Neuron (in vitro differentiated cells): ENCODE measurements around the gene TMEM256.
"Not testable (repeated sequence)": the region's sequence is repeated elsewhere in the genome, so short reads cannot be mapped to it uniquely, and the experiment has no call there.

Source experiments
- H2AFZ ChIP-seq: one replicate; pipeline ENCODE4 v1.6.1; 2013; ENCODE audit warnings: low read depth, mild to moderate bottlenecking, inconsistent platforms, low read length, moderate library complexity
- H3K27me3 ChIP-seq: one replicate; pipeline ENCODE4 v1.6.1; 2013; ENCODE audit warnings: low read length; ENCODE audit not compliant: insufficient read depth
- H3K36me3 ChIP-seq: one replicate; pipeline ENCODE4 v1.6.1; 2013; ENCODE audit warnings: low read length; ENCODE audit not compliant: insufficient read depth
- H3K4me1 ChIP-seq: one replicate; pipeline ENCODE4 v1.6.1; 2013; ENCODE audit warnings: low read length; ENCODE audit not compliant: insufficient read depth
- H3K4me3 ChIP-seq: 2 replicates; pipeline ENCODE4 v1.5.1; 2013; ENCODE audit warnings: mild to moderate bottlenecking, low read length, moderate library complexity
- H3K9me3 ChIP-seq: one replicate; pipeline ENCODE4 v1.6.1; 2013; ENCODE audit warnings: low read length

Gene TMEM256

GRCh38 chr17:7380855-7381683, 22.8 kb downstream of the TMEM256 start, which contains the start of gene TNK1:
Gene TNK1 (plus strand): TSS chr17:7381089. CDS start chr17:7382927, 1,838 bp downstream.
- H3K9me3 ChIP-seq, result peaks cover 21% of the 10 kb centered on the region
- no peak within 1 kb of the TSS for H3K4me3 ChIP-seq
- no peak within 1 kb of the TSS for H2AFZ ChIP-seq
- no peaks in the 10 kb centered on the region for H3K4me1 ChIP-seq
- H3K36me3 ChIP-seq, result no peaks in the 10 kb centered on the region
- H3K27me3 ChIP-seq, result peaks cover 50% of the 10 kb centered on the region

DNA sequence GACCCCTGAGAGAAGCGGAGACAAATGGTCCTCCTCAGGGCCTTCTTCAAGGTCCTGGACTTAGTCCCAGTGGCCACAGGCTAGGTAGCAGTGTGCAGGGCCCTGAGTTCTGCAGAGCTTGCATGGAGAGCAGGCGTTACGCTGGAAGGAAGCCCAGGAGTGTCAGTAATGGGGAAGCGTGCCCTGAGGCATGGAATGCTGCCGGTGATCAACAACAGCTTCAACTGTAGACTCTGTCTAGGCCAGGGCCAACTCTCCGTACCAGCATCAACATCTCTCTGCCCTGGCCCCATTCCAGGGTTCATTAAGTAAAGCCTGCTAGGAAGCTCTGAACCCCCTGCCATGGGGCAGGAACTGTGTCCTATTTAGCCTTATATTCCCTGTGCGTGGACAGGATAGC, 23.6 kb downstream of the TMEM256 start:
- peaks cover 21% of the 10 kb centered on the region for H3K9me3 ChIP-seq
- H3K27me3 ChIP-seq, result peaks cover 50% of the 10 kb centered on the region
- no peak overlapping the region for H2AFZ ChIP-seq
- H3K4me3 ChIP-seq, result no peak overlapping the region
- no peaks in the 10 kb centered on the region for H3K36me3 ChIP-seq
- no peaks in the 10 kb centered on the region for H3K4me1 ChIP-seq

DNA sequence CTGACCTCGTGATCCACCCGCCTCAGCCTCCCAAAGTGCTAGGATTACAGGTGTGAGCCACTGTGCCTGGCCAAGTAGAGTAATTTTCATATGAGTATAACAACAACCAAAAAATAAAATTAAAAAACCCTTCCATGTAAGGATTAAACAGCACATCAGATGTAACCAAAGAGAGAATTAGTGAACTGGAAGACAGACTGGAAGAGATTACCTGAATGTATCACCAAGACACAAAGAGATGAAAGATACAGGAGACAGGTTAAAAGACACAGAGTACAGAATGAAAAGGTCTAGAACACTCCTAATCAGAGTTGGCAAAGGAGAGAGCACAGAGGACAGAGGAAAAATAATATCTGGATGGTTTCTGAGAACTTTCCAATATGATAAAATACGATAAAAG, 24.8 kb downstream of the TMEM256 start:
- H3K36me3 ChIP-seq, result no peaks in the 10 kb centered on the region
- no peak overlapping the region for H3K4me3 ChIP-seq
- H2AFZ ChIP-seq, result no peak overlapping the region
- peaks cover 46% of the 10 kb centered on the region for H3K27me3 ChIP-seq
- H3K4me1 ChIP-seq, result no peaks in the 10 kb centered on the region
- peaks cover 21% of the 10 kb centered on the region for H3K9me3 ChIP-seq

- peaks cover 3% of the 10 kb centered on the region for H3K27me3 ChIP-seq
- peaks cover 4% of the 10 kb centered on the region for H3K9me3 ChIP-seq
- H3K4me3 ChIP-seq, result no peak overlapping the region
- H3K4me1 ChIP-seq, result no peaks in the 10 kb centered on the region
- H2AFZ ChIP-seq, result no peak overlapping the region
- no peaks in the 10 kb centered on the region for H3K36me3 ChIP-seq
Measured at GRCh38 chr17:7374353-7374752, 29.5 kb downstream of the TMEM256 start.

- Histone ChIP-seq H3K4me1 (peaks cover 6% of the 10 kb centered on the region), H2AFZ (no peak overlapping the region), H3K36me3 (no peaks in the 10 kb centered on the region), H3K9me3 (no peaks in the 10 kb centered on the region), H3K4me3 (no peak overlapping the region), H3K27me3 (no peaks in the 10 kb centered on the region)
Measured at GRCh38 chr17:7370853-7371252, 33.0 kb downstream of the TMEM256 start.

DNA sequence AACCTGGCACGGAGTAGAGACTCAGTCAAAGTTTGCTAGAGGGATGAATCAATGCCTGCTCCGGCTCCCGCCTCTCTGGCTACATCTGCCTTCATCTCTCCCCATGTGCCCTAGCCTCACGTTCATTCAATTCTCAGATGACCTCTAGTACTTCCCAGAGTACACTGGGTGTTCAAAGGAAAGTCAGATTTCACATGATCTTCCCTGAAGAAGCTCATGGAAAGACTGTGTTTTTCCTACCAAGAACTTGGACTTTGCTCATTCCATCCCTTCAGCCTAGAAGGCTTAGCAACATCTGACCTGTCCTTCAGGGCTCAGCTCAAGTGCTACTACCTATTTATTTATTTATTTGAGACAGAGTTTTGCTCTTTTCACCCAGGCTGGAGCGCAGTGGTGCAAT, 34.1 kb downstream of the TMEM256 start:
- H3K4me3 ChIP-seq, result no peak overlapping the region
- H3K27me3 ChIP-seq, result no peaks in the 10 kb centered on the region
- H2AFZ ChIP-seq, result no peak overlapping the region
- H3K36me3 ChIP-seq, result no peaks in the 10 kb centered on the region
- peaks cover 6% of the 10 kb centered on the region for H3K4me1 ChIP-seq
- no peaks in the 10 kb centered on the region for H3K9me3 ChIP-seq

DNA sequence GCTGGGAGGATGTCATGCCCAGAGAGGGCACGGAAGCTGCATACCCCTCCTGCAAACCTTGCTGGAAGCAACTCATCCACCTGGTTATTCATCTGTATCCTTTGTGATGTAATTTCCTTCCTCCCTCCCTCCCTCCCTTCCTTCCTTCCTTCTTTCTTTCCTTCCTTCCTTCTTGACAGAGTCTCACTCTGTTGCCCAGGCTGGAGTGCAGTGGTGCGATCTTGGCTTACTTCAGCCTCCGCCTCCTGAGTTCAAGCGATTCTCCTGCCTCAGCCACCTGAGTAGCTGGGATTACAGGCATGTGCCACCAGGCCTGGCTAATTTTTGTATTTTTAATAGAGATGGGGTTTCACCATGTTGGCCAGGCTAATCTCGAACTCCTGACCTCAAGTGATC, 35.3 kb downstream of the TMEM256 start:
- not testable (repeated sequence) for H3K27me3 ChIP-seq, H3K36me3 ChIP-seq, H2AFZ ChIP-seq, H3K4me3 ChIP-seq, H3K9me3 ChIP-seq, H3K4me1 ChIP-seq

GRCh38 chr17:7367918-7368598, 35.8 kb downstream of the TMEM256 start:
- no peaks in the 10 kb centered on the region for H3K27me3 ChIP-seq
- H3K9me3 ChIP-seq, result no peaks in the 10 kb centered on the region
- no peak overlapping the region for H2AFZ ChIP-seq
- peaks cover 6% of the 10 kb centered on the region for H3K4me1 ChIP-seq
- no peaks in the 10 kb centered on the region for H3K36me3 ChIP-seq
- no peak overlapping the region for H3K4me3 ChIP-seq

DNA sequence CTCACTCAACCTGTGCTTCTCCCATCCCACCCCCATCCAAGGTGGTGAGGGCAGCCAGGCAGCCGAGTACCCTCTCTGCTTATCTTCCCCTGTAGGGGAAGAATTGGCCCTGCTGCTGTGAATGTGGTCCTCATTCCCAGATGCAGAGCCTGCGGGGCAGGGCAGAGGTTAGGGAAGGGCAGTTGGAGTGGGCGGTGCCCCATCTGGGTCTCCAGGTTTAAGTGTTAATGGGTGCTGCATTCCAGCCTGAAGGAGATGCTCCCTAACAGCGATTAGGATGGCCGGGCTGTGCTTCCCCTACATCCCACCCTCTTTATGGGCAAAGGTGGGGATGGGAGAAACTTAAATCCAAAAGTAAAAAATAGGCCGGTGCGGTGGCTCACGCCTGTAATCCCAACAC, 36.8 kb downstream of the TMEM256 start:
- no peaks in the 10 kb centered on the region for H3K9me3 ChIP-seq
- peaks cover 6% of the 10 kb centered on the region for H3K4me1 ChIP-seq
- H3K36me3 ChIP-seq, result no peaks in the 10 kb centered on the region
- no peak overlapping the region for H2AFZ ChIP-seq
- H3K4me3 ChIP-seq, result no peak overlapping the region
- H3K27me3 ChIP-seq, result no peaks in the 10 kb centered on the region

- H2AFZ ChIP-seq, H3K4me3 ChIP-seq, H3K27me3 ChIP-seq, H3K4me1 ChIP-seq, H3K36me3 ChIP-seq, H3K9me3 ChIP-seq: not testable (repeated sequence)
Measured at GRCh38 chr17:7365963-7366362, 37.9 kb downstream of the TMEM256 start.

DNA sequence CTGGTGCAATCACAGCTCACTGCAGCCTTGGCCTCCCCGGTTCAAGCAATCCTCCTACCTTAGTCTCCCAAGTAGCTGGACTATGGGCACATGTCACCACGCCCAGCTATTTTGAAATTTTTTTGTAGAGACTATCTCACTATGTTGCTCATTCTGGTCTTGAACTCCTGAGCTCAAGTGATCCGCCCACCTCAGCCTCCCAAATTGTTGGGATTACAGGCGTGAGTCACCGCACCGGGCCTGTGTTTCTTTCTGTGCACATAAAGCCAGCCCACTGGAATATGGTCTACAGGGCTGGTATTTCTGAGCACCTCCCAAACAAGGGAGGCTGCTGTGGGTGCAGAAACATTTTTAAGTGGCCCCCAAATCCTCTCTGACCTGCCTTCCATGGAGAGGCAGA, 40.6 kb downstream of the TMEM256 start:
- H3K36me3 ChIP-seq, result no peaks in the 10 kb centered on the region
- peaks cover 6% of the 10 kb centered on the region for H3K4me1 ChIP-seq
- no peak overlapping the region for H3K4me3 ChIP-seq
- H3K9me3 ChIP-seq, result no peaks in the 10 kb centered on the region
- no peak overlapping the region for H2AFZ ChIP-seq
- no peaks in the 10 kb centered on the region for H3K27me3 ChIP-seq

DNA sequence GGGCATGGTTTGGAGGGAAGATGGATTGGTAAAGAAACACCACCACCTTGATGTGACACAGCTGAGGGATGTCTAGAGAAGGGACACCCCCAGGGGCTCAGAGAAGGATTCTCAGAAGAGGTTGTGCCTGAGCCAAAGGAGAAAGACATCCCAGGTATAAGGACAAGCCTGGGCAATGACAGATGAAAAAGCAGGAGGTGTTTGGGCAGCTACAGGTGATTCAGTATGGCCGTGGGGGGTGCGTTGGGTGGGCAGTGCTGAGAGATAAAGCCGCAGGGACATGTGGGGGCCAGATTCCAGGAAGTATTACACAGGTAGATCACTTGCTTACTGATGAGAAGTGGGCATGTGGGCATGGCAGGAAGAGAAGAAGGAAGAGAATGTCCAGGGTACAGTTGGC, 42.0 kb downstream of the TMEM256 start:
- H3K36me3 ChIP-seq, result no peaks in the 10 kb centered on the region
- no peaks in the 10 kb centered on the region for H3K27me3 ChIP-seq
- H3K4me1 ChIP-seq, result no peaks in the 10 kb centered on the region
- no peak overlapping the region for H2AFZ ChIP-seq
- H3K9me3 ChIP-seq, result no peaks in the 10 kb centered on the region
- H3K4me3 ChIP-seq, result no peak overlapping the region

DNA sequence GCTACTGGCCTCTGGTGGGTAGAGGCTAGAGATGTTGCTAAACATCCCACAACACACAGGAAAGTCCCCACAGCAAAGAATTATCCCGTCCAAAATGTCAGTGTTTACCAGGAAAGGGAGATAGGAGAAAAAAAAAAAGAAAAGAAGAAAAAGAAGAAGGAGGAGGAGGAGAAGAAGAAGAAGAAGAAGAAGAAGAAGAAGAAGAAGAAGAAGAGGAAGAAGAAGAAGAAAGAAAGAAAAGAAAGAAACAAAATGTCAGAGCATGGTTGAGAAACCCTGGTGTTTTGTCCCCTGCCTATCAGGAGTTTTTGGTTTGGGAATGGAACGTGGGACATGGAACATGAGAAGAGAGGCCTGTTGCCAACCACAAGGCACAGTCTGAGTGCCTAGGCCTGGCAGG, 46.5 kb downstream of the TMEM256 start:
- no peak overlapping the region for H2AFZ ChIP-seq
- H3K4me1 ChIP-seq, result peaks cover 40% of the 10 kb centered on the region
- H3K27me3 ChIP-seq, result no peaks in the 10 kb centered on the region

More for the DNA sequence above, 46.5 kb downstream of the TMEM256 start:
- no peaks in the 10 kb centered on the region for H3K9me3 ChIP-seq
- H3K36me3 ChIP-seq, result no peaks in the 10 kb centered on the region
- H3K4me3 ChIP-seq, result no peak overlapping the region
